A204.1 (cell line): Measurements from ENCODE around the gene CD3D.

Source experiments
- FAIRE-seq: peaks from 2 replicates; lab custom pipeline; 2012; peaks lifted over from hg19 to GRCh38; lab: Jason Lieb, UNC

CD3D gene

GRCh38 chr11:118342503-118343161, at the start of gene CD3D:
TSS of gene CD3D (minus strand) at chr11:118342705. CDS start at chr11:118342607, 98 bp downstream.
- no peak for FAIRE-seq

- no peak for FAIRE-seq
Measured at GRCh38 chr11:118383657-118384056, 41.2 kb upstream of the CD3D start.

DNA sequence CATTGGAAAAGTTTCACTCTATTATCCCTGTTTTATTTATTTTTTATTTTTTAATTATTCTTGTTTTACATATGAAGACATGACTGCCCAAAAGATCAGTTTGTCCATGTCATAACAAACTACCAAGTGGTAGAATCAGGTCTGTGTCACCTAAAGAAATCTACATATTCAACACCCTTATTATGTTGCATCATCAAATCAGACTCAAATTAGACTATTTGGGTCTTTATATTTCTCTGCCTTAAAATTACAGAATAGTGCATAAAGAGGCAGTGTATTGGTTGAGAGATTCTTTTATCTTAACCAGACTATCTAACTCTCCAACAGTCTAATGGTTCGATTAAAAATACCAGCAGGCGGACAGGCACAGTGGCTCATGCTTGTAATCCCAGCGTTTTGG, 40.4 kb upstream of the CD3D start:
- no peak for FAIRE-seq

- FAIRE-seq: no peak
Measured at GRCh38 chr11:118380571-118380970, 38.1 kb upstream of the CD3D start.

GRCh38 chr11:118379497-118379896, 37.0 kb upstream of the CD3D start:
- no peak for FAIRE-seq

DNA sequence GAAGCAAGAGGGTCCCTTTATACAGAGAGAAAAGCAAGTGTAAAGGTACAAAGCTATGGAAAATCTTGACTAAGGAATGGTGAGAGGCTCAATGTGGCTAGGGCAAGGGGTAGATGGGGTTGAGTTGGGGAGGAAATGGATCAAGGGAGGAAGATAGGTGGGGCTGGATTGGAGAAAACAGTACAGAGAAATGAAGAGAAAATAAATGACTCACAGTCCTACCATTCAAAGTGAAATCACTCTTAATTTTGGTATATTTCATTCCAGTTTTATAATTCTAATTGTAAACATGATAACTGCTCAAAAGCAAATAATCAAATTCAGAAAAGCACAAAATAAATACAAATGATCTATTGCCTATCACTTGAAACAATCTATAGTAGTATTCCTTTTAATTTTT, 33.5 kb upstream of the CD3D start:
- FAIRE-seq: no peak

- no peak for FAIRE-seq
Measured at GRCh38 chr11:118374729-118375128, 32.2 kb upstream of the CD3D start.

DNA sequence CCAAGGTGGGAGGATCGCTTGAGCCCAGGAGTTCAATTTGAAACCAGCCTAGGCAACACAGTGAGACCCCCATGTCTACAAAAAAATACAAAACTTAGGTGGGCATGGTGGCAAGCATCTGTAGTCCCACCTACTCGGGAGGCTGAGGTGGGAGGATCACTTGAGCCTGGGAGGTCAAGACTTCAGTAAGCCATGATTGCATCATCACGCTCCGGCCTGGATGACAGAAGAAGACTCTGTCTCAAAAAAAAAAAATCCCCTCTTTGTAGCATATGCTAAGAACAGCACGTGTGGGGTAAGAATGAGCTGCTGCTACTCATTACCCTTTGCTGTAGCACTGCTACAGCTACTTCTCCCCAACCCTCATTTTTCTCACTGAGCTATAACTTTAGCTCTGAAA, 31.4 kb upstream of the CD3D start:
- no peak for FAIRE-seq

DNA sequence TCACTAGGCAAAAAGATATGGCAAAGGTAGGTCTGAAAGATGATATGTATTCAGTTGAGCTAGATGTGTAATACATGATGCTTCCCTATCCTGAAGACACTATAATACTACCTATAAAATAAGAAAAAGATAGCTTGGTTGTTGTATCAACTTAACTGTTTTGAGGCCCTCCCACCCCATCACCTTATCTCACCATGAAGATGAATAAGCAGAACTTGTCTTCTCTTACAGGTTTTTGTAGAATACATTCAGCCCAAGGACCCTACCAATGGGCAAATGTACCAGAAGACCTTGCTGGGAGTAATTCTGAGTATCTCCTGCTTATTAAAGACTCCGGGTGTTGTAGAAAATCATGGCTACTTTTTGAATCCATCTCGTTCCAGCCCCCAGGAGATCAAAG, 30.8 kb upstream of the CD3D start:
- no peak for FAIRE-seq

DNA sequence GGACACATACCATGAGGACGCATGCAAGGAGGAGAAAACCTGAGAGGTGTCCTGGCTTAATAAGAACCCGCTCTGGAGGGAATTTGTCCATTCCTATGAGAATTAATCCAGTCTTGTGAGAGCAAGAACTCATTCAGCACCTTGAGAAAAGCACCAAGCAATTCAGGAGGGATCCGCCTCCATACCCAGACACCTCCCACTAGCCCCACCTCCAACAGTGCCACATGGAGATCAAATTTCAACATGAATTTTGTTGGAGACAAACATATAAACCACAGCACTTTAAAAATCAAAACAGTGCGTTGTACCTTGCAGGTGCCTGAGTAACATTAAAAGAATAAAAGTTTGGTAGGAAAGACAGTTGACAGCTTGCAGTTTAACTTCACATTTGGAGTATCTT, 28.3 kb upstream of the CD3D start:
- FAIRE-seq: no peak

DNA sequence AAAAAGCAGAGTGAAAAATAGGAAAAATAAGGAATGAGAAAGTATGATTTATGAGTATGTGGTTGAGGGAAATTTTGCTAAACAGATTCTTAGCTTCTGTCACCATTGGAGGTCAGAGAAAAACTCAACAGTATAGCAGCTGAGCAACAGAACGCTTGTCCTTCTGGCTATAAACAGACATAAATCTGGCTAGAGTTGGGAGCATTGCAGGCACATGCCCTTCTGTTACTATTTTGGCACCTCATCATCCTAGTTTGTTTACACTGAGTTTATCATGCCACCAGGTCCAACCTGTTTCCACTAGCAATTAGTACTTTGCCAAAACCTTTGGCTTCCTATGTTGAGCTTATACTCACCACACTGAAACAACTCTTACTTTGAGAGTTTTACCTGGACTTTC, 23.8 kb upstream of the CD3D start:
- no peak for FAIRE-seq

GRCh38 chr11:118364956-118365615, 22.6 kb upstream of the CD3D start:
- no peak for FAIRE-seq

- peak; percentile 86 for FAIRE-seq
Measured at GRCh38 chr11:118359295-118359958, 16.9 kb upstream of the CD3D start, which contains the start of gene UBE4A. TSS of gene UBE4A (plus strand) at chr11:118359600. CDS start at chr11:118365081, 5,481 bp downstream.

DNA sequence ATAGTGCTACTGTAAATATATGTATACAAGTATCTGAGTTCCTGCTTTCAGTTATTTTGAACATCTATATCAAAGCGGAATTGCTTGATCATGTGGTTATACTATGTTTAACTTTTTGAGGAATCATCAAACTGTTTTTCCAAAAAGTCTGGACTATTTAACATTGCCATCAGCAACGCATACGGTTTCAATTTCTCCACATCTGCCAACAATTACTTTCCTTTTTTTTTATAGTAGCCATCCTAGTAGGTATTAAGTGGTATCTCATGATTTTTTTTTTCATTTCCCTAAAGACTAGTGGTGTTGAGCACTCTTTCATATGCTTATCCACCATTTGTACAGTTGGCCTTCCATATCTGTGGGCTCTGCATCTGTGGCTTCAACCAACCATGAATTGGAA, 15.6 kb upstream of the CD3D start:
- no peak for FAIRE-seq

DNA sequence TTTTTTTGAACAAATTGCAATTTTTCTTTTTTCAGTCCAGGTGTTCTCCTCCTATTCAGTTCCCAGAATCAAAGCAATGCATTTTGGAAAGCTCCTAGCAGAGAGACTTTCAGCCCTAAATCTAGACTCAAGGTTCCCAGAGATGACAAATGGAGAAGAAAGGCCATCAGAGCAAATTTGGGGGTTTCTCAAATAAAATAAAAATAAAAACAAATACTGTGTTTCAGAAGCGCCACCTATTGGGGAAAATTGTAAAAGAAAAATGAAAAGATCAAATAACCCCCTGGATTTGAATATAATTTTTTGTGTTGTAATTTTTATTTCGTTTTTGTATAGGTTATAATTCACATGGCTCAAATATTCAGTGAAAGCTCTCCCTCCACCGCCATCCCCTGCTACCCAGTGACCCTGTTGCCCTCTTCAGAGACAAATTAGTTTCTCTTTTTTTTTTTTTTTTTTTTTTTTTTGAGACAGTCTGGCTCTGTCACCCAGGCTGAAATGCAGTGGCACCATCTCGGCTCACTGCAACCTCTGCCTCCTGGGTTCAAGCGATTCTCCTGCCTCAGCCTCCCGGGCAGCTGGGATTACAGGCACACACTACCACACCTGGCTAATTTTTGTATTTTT, 10.7 kb upstream of the CD3D start:
- FAIRE-seq: peak; percentile 91

DNA sequence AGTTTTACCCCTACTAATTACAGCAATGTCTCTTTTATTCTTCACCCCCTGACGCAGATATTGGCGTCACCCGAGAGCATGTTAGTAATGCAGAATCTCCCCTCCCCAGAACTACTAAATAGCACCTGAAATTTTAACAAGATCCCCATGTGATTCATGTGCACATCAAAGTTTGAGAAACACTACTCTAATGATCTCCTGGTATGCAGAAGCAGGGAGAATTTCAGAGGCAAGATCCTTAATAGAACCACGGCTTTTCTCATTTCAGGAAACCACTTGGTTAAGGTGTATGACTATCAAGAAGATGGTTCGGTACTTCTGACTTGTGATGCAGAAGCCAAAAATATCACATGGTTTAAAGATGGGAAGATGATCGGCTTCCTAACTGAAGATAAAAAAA, 7.0 kb upstream of the CD3D start:
- no peak for FAIRE-seq

GRCh38 chr11:118343981-118344515, 1.5 kb upstream of the CD3D start, which contains the start of gene CD3G:
TSS of gene CD3G (plus strand) at chr11:118344344. CDS start at chr11:118344424, 80 bp downstream.
- no peak for FAIRE-seq

GRCh38 chr11:118343248-118343647, 743 bp upstream of the CD3D start:
- FAIRE-seq: no peak

GRCh38 chr11:118341815-118342489, 553 bp downstream of the CD3D start:
- FAIRE-seq: no peak

GRCh38 chr11:118341261-118341660, 1.2 kb downstream of the CD3D start:
- FAIRE-seq: no peak

- FAIRE-seq: no peak
Measured at GRCh38 chr11:118340449-118340848, 2.1 kb downstream of the CD3D start.
